ENCODE data around the gene OR52I2. TPM values are rescaled to one million over a fixed set of nuclear protein-coding genes. Genes with fewer than 3 reads are reported as not detected.

Gene OR52I2
- total RNA-seq, 1 donor from 2014 or later: not detected

GRCh38 chr11:4607781-4608666, 26.5 kb downstream of the OR52I2 start, which contains the start of gene TRIM68:
Gene TRIM68, minus strand, starts transcription at chr11:4608231. Its CDS starts 2,727 bp downstream, at chr11:4605504.
- peak; percentile 97 for DNase-seq

GRCh38 chr11:4610258-4610935, 28.9 kb downstream of the OR52I2 start:
- no peak for DNase-seq

GRCh38 chr11:4611986-4612385, 30.4 kb downstream of the OR52I2 start:
- DNase-seq: no peak

- DNase-seq: no peak
These were observed 34.4 kb downstream of the OR52I2 start for GRCh38 chr11:4615856-4616444.

- no peak for DNase-seq
These were observed 38.0 kb downstream of the OR52I2 start for GRCh38 chr11:4619514-4619913.

GRCh38 chr11:4626207-4627099, 44.9 kb downstream of the OR52I2 start:
- DNase-seq: peak; percentile 13

- DNase-seq: no peak
These were observed 54.6 kb downstream of the OR52I2 start for GRCh38 chr11:4636136-4636535.

- peak; percentile 42 for DNase-seq
These were observed 55.6 kb downstream of the OR52I2 start, which contains the start of gene OR51D1 for GRCh38 chr11:4636962-4637661. Gene OR51D1, plus strand, starts transcription at chr11:4637477. Its CDS starts 2,314 bp downstream, at chr11:4639791.

- no peak for DNase-seq
These were observed 56.1 kb downstream of the OR52I2 start for GRCh38 chr11:4637662-4638047.

GRCh38 chr11:4639931-4640330, 58.4 kb downstream of the OR52I2 start:
- no peak for DNase-seq

GRCh38 chr11:4641501-4641900, 60.0 kb downstream of the OR52I2 start:
- no peak for DNase-seq

- no peak for DNase-seq
These were observed 60.5 kb downstream of the OR52I2 start for GRCh38 chr11:4642043-4642442.

Other genes with a start within 250 kb of the OR52I2 start
- not detected for gene OR52B4, start 213.4 kb upstream of the OR52I2 start, total RNA-seq
- 6.6 TPM for gene TRIM21, start 188.0 kb upstream of the OR52I2 start, total RNA-seq
- not detected for gene OR52K2, start 132.4 kb upstream of the OR52I2 start, total RNA-seq
- gene OR52K1, start 99.1 kb upstream of the OR52I2 start, total RNA-seq: not detected
- not detected for gene OR52M1, start 36.6 kb upstream of the OR52I2 start, total RNA-seq
- gene OR52I1, start 12.3 kb downstream of the OR52I2 start, total RNA-seq: not detected
- 10.8 TPM for gene TRIM68, start 26.5 kb downstream of the OR52I2 start, total RNA-seq
- gene OR51D1, start 55.7 kb downstream of the OR52I2 start, total RNA-seq: not detected
- gene OR51E1, start 62.2 kb downstream of the OR52I2 start, total RNA-seq: 0.16 TPM
- gene OR51E2, start 116.1 kb downstream of the OR52I2 start, total RNA-seq: not detected
- not detected for gene MMP26, start 123.0 kb downstream of the OR52I2 start, total RNA-seq
- gene OR51F1, start 188.2 kb downstream of the OR52I2 start, total RNA-seq: not detected
- not detected for gene OR52R1, start 222.6 kb downstream of the OR52I2 start, total RNA-seq
- not detected for gene OR51F2, start 239.6 kb downstream of the OR52I2 start, total RNA-seq